WTC11 (cell line): ENCODE results near the gene PLIN5. TPM values are rescaled to one million over a fixed set of nuclear protein-coding genes. Genes with fewer than 3 reads are reported as not detected.

Experiments
- ATAC-seq: fragments of 200-7000 bp; cut with Tn5 transposase; 2 replicates; pipeline ENCODE4 v1.10.0; 2021; ENCODE audit warnings: mild to moderate bottlenecking, moderate library complexity
- CTCF ChIA-PET: fragments of 300-600 bp; sonication (Branson Sonifier 250); formaldehyde crosslinking; loops from one replicate; lab custom pipeline; 2021; ENCODE audit warnings: antibody characterized with exemption; lab: Charles Lee
- POLR2A ChIA-PET: fragments of 350-600 bp; sonication (Branson Sonifier 250); formaldehyde crosslinking; loops from one replicate; lab custom pipeline; 2021; ENCODE audit warnings: antibody characterized with exemption; lab: Charles Lee
- DNase-seq: peaks from one replicate; pipeline ENCODE4 v3.0.0; 2021; ENCODE audit warnings: low spot score
- H3K27ac Mint-ChIP-seq: 2 replicates; pipeline ENCODE4 v1.8.0; 2021; ENCODE audit warnings: mixed read lengths
- H3K27me3 Mint-ChIP-seq: 2 replicates; pipeline ENCODE4 v1.8.0; 2021; ENCODE audit warnings: low read depth, mild to moderate bottlenecking, moderate library complexity, mixed read lengths
- H3K36me3 Mint-ChIP-seq: 2 replicates; pipeline ENCODE4 v1.8.0; 2021; ENCODE audit warnings: mixed read lengths
- H3K4me1 Mint-ChIP-seq: 2 replicates; pipeline ENCODE4 v1.8.0; 2022; ENCODE audit warnings: mixed read lengths
- H3K4me3 Mint-ChIP-seq: 2 replicates; pipeline ENCODE4 v1.8.0; 2021; ENCODE audit warnings: mild to moderate bottlenecking, moderate library complexity, mixed read lengths
- H3K9me3 Mint-ChIP-seq: 2 replicates; pipeline ENCODE4 v1.8.0; 2021; ENCODE audit warnings: mixed read lengths
- AR ChIP-seq: fragments of 250-450 bp; sonication (Bioruptor Pico); IDR thresholded peaks from 2 replicates; pipeline ENCODE4 v1.9.0; 2021; ENCODE audit warnings: mild to moderate bottlenecking
- ATF1 ChIP-seq: sonication (generic); formaldehyde crosslinking; IDR thresholded peaks from 2 replicates; pipeline ENCODE4 v1.8.1; 2023; ENCODE audit warnings: mild to moderate bottlenecking, moderate library complexity, missing genetic modification reagents
- CDX4 ChIP-seq: fragments of 250-450 bp; sonication (Bioruptor Pico); IDR thresholded peaks from 2 replicates; pipeline ENCODE4 v1.9.0; 2021; ENCODE audit warnings: moderate library complexity, mild to moderate bottlenecking, inconsistent platforms, borderline replicate concordance
- ESRRA ChIP-seq: sonication (generic); formaldehyde crosslinking; IDR thresholded peaks from 2 replicates; pipeline ENCODE4 v1.8.1; 2022; ENCODE audit warnings: mild to moderate bottlenecking, missing genetic modification reagents, borderline replicate concordance
- FOXP1 ChIP-seq: sonication (generic); formaldehyde crosslinking; IDR thresholded peaks from 2 replicates; pipeline ENCODE4 v1.8.0; 2022; ENCODE audit warnings: missing genetic modification reagents, mild to moderate bottlenecking, moderate library complexity, borderline replicate concordance
- FOXP4 ChIP-seq: sonication (generic); formaldehyde crosslinking; IDR thresholded peaks from 2 replicates; pipeline ENCODE4 v1.8.0; 2022; ENCODE audit warnings: mild to moderate bottlenecking, missing genetic modification reagents
- GABPB1 ChIP-seq: sonication (generic); formaldehyde crosslinking; IDR thresholded peaks from 2 replicates; pipeline ENCODE4 v1.8.1; 2023; ENCODE audit warnings: mild to moderate bottlenecking, missing genetic modification reagents
- GTF2I ChIP-seq: fragments of 250-450 bp; sonication (Bioruptor Pico); conservative IDR thresholded peaks from 2 replicates; pipeline ENCODE4 v1.4.0; 2021; ENCODE audit warnings: mild to moderate bottlenecking
- NFE2L1 ChIP-seq: sonication (generic); formaldehyde crosslinking; IDR thresholded peaks from 2 replicates; pipeline ENCODE4 v1.8.1; 2023; ENCODE audit warnings: missing genetic modification reagents
- NR1H2 ChIP-seq: sonication (generic); formaldehyde crosslinking; IDR thresholded peaks from 2 replicates; pipeline ENCODE4 v1.9.0; 2021; ENCODE audit warnings: mild to moderate bottlenecking, moderate library complexity, missing genetic modification reagents
- NR3C1 ChIP-seq: sonication (generic); formaldehyde crosslinking; conservative IDR thresholded peaks from 2 replicates; pipeline ENCODE4 v1.8.1; 2023; ENCODE audit warnings: low read depth, mild to moderate bottlenecking, missing genetic modification reagents
- SMAD4 ChIP-seq: sonication (generic); formaldehyde crosslinking; IDR thresholded peaks from 2 replicates; pipeline ENCODE4 v1.8.0; 2022; ENCODE audit warnings: mild to moderate bottlenecking, missing genetic modification reagents
- STAT6 ChIP-seq: sonication (generic); formaldehyde crosslinking; conservative IDR thresholded peaks from 2 replicates; pipeline ENCODE4 v1.8.1; 2023; ENCODE audit warnings: mild to moderate bottlenecking, low read depth, missing genetic modification reagents, moderate library complexity
- TP53 ChIP-seq: sonication (generic); formaldehyde crosslinking; IDR thresholded peaks from 2 replicates; pipeline ENCODE4 v1.8.1; 2023; ENCODE audit warnings: mild to moderate bottlenecking, missing genetic modification reagents
- ZMAT4 ChIP-seq: fragments of 250-450 bp; sonication (Bioruptor Pico); IDR thresholded peaks from 2 replicates; pipeline ENCODE4 v1.9.0; 2021; ENCODE audit warnings: mild to moderate bottlenecking
- ZNF281 ChIP-seq: sonication (generic); formaldehyde crosslinking; IDR thresholded peaks from 2 replicates; pipeline ENCODE4 v1.8.0; 2023; ENCODE audit warnings: mild to moderate bottlenecking, missing genetic modification reagents
- ZNF317 ChIP-seq: sonication (generic); formaldehyde crosslinking; IDR thresholded peaks from 2 replicates; pipeline ENCODE4 v1.8.1; 2023; ENCODE audit warnings: low read depth, mild to moderate bottlenecking, moderate library complexity, missing genetic modification reagents, borderline replicate concordance
- total RNA-seq: library from RNA; stranded (reverse); gene quantifications from 3 replicates; pipeline ENCODE4 v1.2.3, GENCODE V29; 2021

Gene PLIN5
- total RNA-seq, 1 experiment from 2014 or later = 3.9 TPM

- Mint-ChIP-seq H3K4me1 (no peaks in the 10 kb centered on the region), H3K9me3 (no peaks in the 10 kb centered on the region), H3K27ac (peak overlapping the region; percentile 81), H3K4me3 (no peak overlapping the region), H3K36me3 (peaks cover 27% of the 10 kb centered on the region), H3K27me3 (no peaks in the 10 kb centered on the region)
- CTCF ChIA-PET = interaction anchor here (0.7 to 3.0 kb wide), 4 partner anchors 12 to 57 kb away, joined by 3 to 12 read pairs (median 6); no protein-coding TSS in a partner anchor
- no peak for DNase-seq
- no peak for ATAC-seq
- TF ChIP-seq FOXP1 (0 out of 2 replicates have a peak, but pooled peaks have one; percentile 21), ZNF281 (CRISPR knock-in tag) (no peak), CDX4 (CRISPR knock-in tag) (no peak)
- POLR2A ChIA-PET = interaction anchor here (0.7 kb wide), 1 partner anchor 35 kb away, joined by 10 read pairs; the partner anchor contains the start of gene PLIN4
Observed at GRCh38 chr19:4483385-4483784, 51.6 kb downstream of the PLIN5 start.

- Mint-ChIP-seq H3K27me3 (no peaks in the 10 kb centered on the region), H3K27ac (no peak overlapping the region), H3K4me1 (no peaks in the 10 kb centered on the region), H3K4me3 (no peak overlapping the region), H3K9me3 (no peaks in the 10 kb centered on the region), H3K36me3 (peaks cover 28% of the 10 kb centered on the region)
- TF ChIP-seq SMAD4 (CRISPR knock-in tag) (no peak), FOXP4 (CRISPR knock-in tag) (no peak), TP53 (CRISPR knock-in tag) (no peak), GTF2I (CRISPR knock-in tag) (no peak), ZNF317 (no peak), ESRRA (CRISPR knock-in tag) (no peak), NR3C1 (CRISPR knock-in tag) (no peak), ATF1 (CRISPR knock-in tag) (no peak)
- ATAC-seq = peak; percentile 52; the same call in 1 of the 2 replicates
- CTCF ChIA-PET = interaction anchor here (1.3 to 3.0 kb wide), 3 partner anchors 11 to 42 kb away, joined by 4 to 12 read pairs (median 8); partner anchors contain the start of gene HDGFL2
- POLR2A ChIA-PET = no interaction called here
- DNase-seq = no peak
Observed at GRCh38 chr19:4482721-4483364, 52.2 kb downstream of the PLIN5 start.

GRCh38 chr19:4477034-4477801 lies 57.8 kb downstream of the PLIN5 start:
- peaks cover 23% of the 10 kb centered on the region for H3K36me3 Mint-ChIP-seq
- H3K4me1 Mint-ChIP-seq = peaks cover 10% of the 10 kb centered on the region
- no peak for ATAC-seq
- no peaks in the 10 kb centered on the region for H3K9me3 Mint-ChIP-seq
- no peak overlapping the region for H3K27ac Mint-ChIP-seq
- no peaks in the 10 kb centered on the region for H3K27me3 Mint-ChIP-seq
- POLR2A ChIA-PET = no interaction called here
- DNase-seq = no peak
- H3K4me3 Mint-ChIP-seq = no peak overlapping the region
- CTCF ChIA-PET = no interaction called here
- TF ChIP-seq NFE2L1 (CRISPR knock-in tag) (no peak), STAT6 (no peak), AR (no peak), GABPB1 (CRISPR knock-in tag) (no peak), ZMAT4 (CRISPR knock-in tag) (no peak), NR1H2 (CRISPR knock-in tag) (no peak)
